Activated CD8-positive, alpha-beta T cell treated with anti-CD3 and anti-CD28 coated beads for 36 hours (primary cell): ENCODE data around the gene ABCG1. TPM values are rescaled to one million over a fixed set of nuclear protein-coding genes. Genes with fewer than 3 reads are reported as not detected.

Experiments used
- ATAC-seq: fragments of 200-7000 bp; cut with Tn5 transposase; one replicate; pipeline ENCODE4 v1.10.0; 2021; ENCODE audit warnings: mild to moderate bottlenecking, moderate library complexity
- CTCF ChIA-PET: fragments of 350-600 bp; sonication (Branson Sonifier 250); formaldehyde crosslinking; loops from one replicate; lab custom pipeline; 2021; ENCODE audit warnings: antibody characterized with exemption; lab: Charles Lee
- POLR2A ChIA-PET: fragments of 350-600 bp; sonication (Branson Sonifier 250); formaldehyde crosslinking; loops from one replicate; lab custom pipeline; 2021; ENCODE audit warnings: antibody characterized with exemption; lab: Charles Lee
- DNase-seq: peaks from one replicate; pipeline ENCODE4 v3.0.0-alpha.2; 2020
- H3K27ac Mint-ChIP-seq: one replicate; pipeline ENCODE4 v1.8.0; 2021; ENCODE audit warnings: mild to moderate bottlenecking, mixed read lengths
- H3K27me3 Mint-ChIP-seq: one replicate; pipeline ENCODE4 v1.8.0; 2021; ENCODE audit warnings: mixed read lengths
- H3K36me3 Mint-ChIP-seq: one replicate; pipeline ENCODE4 v1.8.0; 2021; ENCODE audit warnings: low read depth, mixed read lengths
- H3K4me1 Mint-ChIP-seq: one replicate; pipeline ENCODE4 v1.8.0; 2021; ENCODE audit warnings: low read depth, mixed read lengths
- H3K4me3 Mint-ChIP-seq: one replicate; pipeline ENCODE4 v1.8.0; 2021; ENCODE audit warnings: mild to moderate bottlenecking, moderate library complexity, mixed read lengths
- H3K9me3 Mint-ChIP-seq: one replicate; pipeline ENCODE4 v1.8.0; 2021; ENCODE audit warnings: mixed read lengths
- CTCF ChIP-seq: fragments of 200-600 bp; IDR thresholded peaks from one replicate; pipeline ENCODE4 v1.8.0; 2022; ENCODE audit warnings: antibody characterized with exemption, mild to moderate bottlenecking
- intact Hi-C: fragments of 100-400 bp; cut with micrococcal nuclease; formaldehyde crosslinking; loops from one replicate; pipeline ENCODE4 v1.10.0; 2022
- total RNA-seq, 2 experiments: library from RNA; stranded (reverse); gene quantifications; one replicate each; pipeline ENCODE4 v1.2.3, GENCODE V29; 2021

ABCG1 gene
- total RNA-seq, 2 experiments from 2014 or later, result 12.1 to 12.7 TPM

DNA sequence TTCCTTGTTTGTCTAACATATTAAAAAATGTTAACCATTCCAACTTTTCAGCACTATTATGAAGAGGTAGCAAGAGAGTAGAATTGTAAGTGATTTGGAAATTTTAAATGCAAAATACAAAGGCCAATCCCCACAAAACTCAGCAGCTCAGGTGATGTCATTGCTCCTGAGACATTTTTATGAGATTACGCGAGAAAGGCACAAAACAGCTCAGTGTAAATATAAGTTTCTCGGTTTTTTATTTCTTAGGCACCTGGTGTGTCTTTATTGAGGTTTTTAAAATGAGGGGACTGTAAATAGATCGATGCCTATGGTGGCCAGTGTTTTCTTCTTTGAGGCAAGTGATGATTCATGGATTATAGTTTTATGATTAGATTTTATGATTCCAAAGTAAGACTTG lies 6.1 kb downstream of the ABCG1 start:
- ATAC-seq, result no peak
- CTCF ChIA-PET, result interaction anchor here (1.3 to 2.2 kb wide), 6 partner anchors 9 to 61 kb away, joined by 4 to 12 read pairs (median 4); no protein-coding TSS in a partner anchor

DNA sequence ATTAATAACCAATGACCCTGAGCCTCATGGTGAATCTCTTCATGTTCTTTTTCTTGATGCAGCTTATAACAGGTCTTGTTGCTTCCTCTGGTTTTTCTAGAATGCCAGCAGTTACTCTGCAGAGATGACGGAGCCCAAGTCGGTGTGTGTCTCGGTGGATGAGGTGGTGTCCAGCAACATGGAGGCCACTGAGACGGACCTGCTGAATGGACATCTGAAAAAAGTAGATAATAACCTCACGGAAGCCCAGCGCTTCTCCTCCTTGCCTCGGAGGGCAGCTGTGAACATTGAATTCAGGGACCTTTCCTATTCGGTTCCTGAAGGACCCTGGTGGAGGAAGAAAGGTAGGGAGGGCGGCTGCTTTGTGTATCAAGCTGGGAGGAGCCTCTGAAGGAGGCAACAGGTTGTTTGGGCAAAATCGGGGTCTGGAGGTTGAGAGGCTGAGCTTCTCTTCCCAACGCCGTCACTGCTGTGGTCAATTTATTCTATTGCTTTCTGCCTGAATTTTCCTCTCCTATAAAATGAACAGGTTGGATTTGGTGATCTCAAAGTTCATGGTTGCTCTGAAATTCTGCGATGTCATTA lies 6.7 kb downstream of the ABCG1 start:
- POLR2A ChIA-PET, result interaction anchor here (0.9 to 1.4 kb wide), 4 partner anchors 7 to 52 kb away, joined by 3 to 4 read pairs (median 3); no protein-coding TSS in a partner anchor
- ATAC-seq (no peak), DNase-seq (no peak)
- H3K9me3 Mint-ChIP-seq, result peaks cover 7% of the 10 kb centered on the region
- H3K4me1 Mint-ChIP-seq, result peaks cover 64% of the 10 kb centered on the region
- intact Hi-C loops, result no loop called here
- H3K4me3 Mint-ChIP-seq, result no peak overlapping the region
- H3K36me3 Mint-ChIP-seq, result peaks cover 23% of the 10 kb centered on the region
- TF ChIP-seq CTCF, result no peak
- no peaks in the 10 kb centered on the region for H3K27me3 Mint-ChIP-seq
- H3K27ac Mint-ChIP-seq, result no peak overlapping the region
- CTCF ChIA-PET, result interaction anchor here (0.9 to 2.2 kb wide), 6 partner anchors 9 to 81 kb away, joined by 3 to 12 read pairs (median 4); no protein-coding TSS in a partner anchor

More for the DNA sequence above, 6.1 kb downstream of the ABCG1 start:
- TF ChIP-seq CTCF, result no peak
- H3K9me3 Mint-ChIP-seq, result peaks cover 7% of the 10 kb centered on the region
- DNase-seq, result no peak
- intact Hi-C loops, result no loop called here
- H3K4me1 Mint-ChIP-seq, result peaks cover 59% of the 10 kb centered on the region
- no peak overlapping the region for H3K27ac Mint-ChIP-seq
- no peak overlapping the region for H3K4me3 Mint-ChIP-seq
- peaks cover 23% of the 10 kb centered on the region for H3K36me3 Mint-ChIP-seq
- POLR2A ChIA-PET, result interaction anchor here (1.0 kb wide), 2 partner anchors 8 to 10 kb away, joined by 3 read pairs; no protein-coding TSS in a partner anchor
- H3K27me3 Mint-ChIP-seq, result no peaks in the 10 kb centered on the region

- ChIA-PET POLR2A (interaction anchor here (0.9 to 1.4 kb wide), 3 partner anchors 9 to 53 kb away, joined by 3 to 4 read pairs (median 3); no protein-coding TSS in a partner anchor), CTCF (interaction anchor here (0.9 to 1.6 kb wide), 4 partner anchors 8 to 82 kb away, joined by 3 to 5 read pairs (median 4); no protein-coding TSS in a partner anchor)
- H3K4me1 Mint-ChIP-seq, result peaks cover 68% of the 10 kb centered on the region
- H3K36me3 Mint-ChIP-seq, result peaks cover 28% of the 10 kb centered on the region
- TF ChIP-seq CTCF, result no peak
- no peak for ATAC-seq
- H3K4me3 Mint-ChIP-seq, result no peak overlapping the region
- no peak overlapping the region for H3K27ac Mint-ChIP-seq
- DNase-seq, result no peak
- no peaks in the 10 kb centered on the region for H3K27me3 Mint-ChIP-seq
- intact Hi-C loops, result no loop called here
- peaks cover 7% of the 10 kb centered on the region for H3K9me3 Mint-ChIP-seq
These were observed 7.7 kb downstream of the ABCG1 start for GRCh38 chr21:42226626-42227025.

- ChIA-PET POLR2A (interaction anchor here (0.9 to 3.0 kb wide), 4 partner anchors 8 to 35 kb away, joined by 3 to 27 read pairs (median 13); partner anchors contain the start of gene ABCG1), CTCF (interaction anchor here (0.8 to 2.8 kb wide), 7 partner anchors 8 to 83 kb away, joined by 3 to 15 read pairs (median 4); no protein-coding TSS in a partner anchor)
- DNase-seq (peak; percentile 97), ATAC-seq (peak; percentile 97)
- peak overlapping the region; percentile 53 for H3K4me3 Mint-ChIP-seq
- peaks cover 11% of the 10 kb centered on the region for H3K9me3 Mint-ChIP-seq
- peaks cover 38% of the 10 kb centered on the region for H3K36me3 Mint-ChIP-seq
- no peaks in the 10 kb centered on the region for H3K27me3 Mint-ChIP-seq
- intact Hi-C loops, result no loop called here
- no peak for TF ChIP-seq CTCF
- peak overlapping the region; percentile 92 for H3K27ac Mint-ChIP-seq
- H3K4me1 Mint-ChIP-seq, result peaks cover 72% of the 10 kb centered on the region
These were observed 9.2 kb downstream of the ABCG1 start for GRCh38 chr21:42227909-42228708.
